ENCODE results near the gene ABHD1.

- no peak for TF ChIP-seq POLR2A (IDR thresholded peaks at IDR 0.05)
- TF ChIP-seq, protein P1, sequence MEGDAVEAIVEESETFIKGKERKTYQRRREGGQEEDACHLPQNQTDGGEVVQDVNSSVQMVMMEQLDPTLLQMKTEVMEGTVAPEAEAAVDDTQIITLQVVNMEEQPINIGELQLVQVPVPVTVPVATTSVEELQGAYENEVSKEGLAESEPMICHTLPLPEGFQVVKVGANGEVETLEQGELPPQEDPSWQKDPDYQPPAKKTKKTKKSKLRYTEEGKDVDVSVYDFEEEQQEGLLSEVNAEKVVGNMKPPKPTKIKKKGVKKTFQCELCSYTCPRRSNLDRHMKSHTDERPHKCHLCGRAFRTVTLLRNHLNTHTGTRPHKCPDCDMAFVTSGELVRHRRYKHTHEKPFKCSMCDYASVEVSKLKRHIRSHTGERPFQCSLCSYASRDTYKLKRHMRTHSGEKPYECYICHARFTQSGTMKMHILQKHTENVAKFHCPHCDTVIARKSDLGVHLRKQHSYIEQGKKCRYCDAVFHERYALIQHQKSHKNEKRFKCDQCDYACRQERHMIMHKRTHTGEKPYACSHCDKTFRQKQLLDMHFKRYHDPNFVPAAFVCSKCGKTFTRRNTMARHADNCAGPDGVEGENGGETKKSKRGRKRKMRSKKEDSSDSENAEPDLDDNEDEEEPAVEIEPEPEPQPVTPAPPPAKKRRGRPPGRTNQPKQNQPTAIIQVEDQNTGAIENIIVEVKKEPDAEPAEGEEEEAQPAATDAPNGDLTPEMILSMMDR (IDR thresholded peaks at IDR 0.05), result no peak
These were observed 34.3 kb upstream of the ABHD1 start for GRCh38 chr2:27089111-27089954.

Data from sigmoid colon (tissue), 3 donors.